PC-3 (cell line): ENCODE measurements around the gene ICOSLG.
"Not testable (repeated sequence)": the region's sequence is repeated elsewhere in the genome, so short reads cannot be mapped to it uniquely, and the experiment has no call there.

Experiments used
- CTCF ChIP-seq: fragments of 300-600 bp; sonication (generic); conservative IDR thresholded peaks from 2 replicates; pipeline ENCODE4 v1.5.1; 2017; ENCODE audit warnings: antibody characterized with exemption, low read depth, mild to moderate bottlenecking, low read length
- EZH2phosphoT487 ChIP-seq: fragments of 300-600 bp; sonication (generic); IDR thresholded peaks from 2 replicates; pipeline ENCODE4 v1.6.1; 2018; ENCODE audit warnings: mild to moderate bottlenecking, antibody characterized with exemption, low read length, borderline replicate concordance

DNA sequence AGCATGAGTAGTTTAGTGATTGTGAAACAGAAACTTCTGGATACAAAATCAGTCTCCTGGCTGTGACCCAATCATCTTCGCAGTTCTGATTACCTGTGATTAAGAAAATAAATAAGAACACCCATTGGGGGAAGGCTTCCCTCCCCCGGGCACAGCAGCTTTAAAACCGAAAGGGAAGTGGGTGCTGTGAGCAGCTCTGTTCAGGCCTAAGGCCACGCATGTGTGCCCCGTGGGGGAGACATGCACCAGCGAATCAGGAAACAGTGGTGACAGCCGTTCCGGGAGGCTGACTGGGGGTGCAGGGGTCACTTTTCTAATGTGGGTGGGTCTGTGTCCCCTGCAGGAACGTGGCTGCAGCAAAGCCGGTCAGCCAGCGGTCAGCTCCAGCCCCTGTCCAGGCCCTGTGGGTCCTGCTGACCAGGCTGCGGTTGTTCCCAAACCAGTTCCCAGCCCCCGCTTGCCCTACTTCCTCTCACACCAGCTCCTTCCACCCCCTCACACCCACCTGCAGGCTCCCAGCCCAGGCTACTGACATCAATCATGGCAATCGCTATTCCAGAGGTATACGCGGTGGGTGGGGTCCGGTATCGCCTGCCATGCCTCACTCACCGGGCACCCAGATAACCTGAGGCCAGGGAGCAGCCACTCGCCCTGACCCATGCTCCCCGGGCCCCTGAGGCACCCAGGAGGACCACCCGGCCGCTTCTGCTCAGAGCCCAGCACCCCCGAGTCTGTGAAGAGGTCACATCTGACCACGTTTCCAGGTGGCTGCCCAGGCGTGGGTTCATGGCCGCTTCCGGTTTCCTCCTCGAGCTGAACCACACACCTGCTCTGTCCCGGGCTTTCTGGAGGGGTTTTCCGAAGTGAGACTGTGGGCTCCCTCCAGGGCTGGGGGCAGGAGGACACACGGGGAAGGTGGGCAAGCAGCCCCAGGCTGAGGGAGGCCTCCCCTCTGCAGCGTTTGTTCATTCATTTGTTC, 33.8 kb downstream of the ICOSLG start:
- not testable (repeated sequence) for TF ChIP-seq CTCF, EZH2phosphoT487
